Panc1 (cell line): ENCODE measurements around the gene KRT75. TPM values are rescaled to one million over a fixed set of nuclear protein-coding genes. Genes with fewer than 3 reads are reported as not detected.

Experiments used
- ATAC-seq: fragments of 200-7000 bp; cut with Tn5 transposase; 2 replicates; pipeline ENCODE4 v1.9.1; 2020; ENCODE audit warnings: mild to moderate bottlenecking, moderate library complexity
- BruUV-seq: library from RNA; stranded (reverse); fragments of 400-500 nt; replicated peaks from 2 replicates; lab custom pipeline; 2021; lab: Mats Ljungman, UMichigan
- CTCF ChIA-PET: fragments of 300-600 bp; sonication (Branson Sonifier 250); formaldehyde crosslinking; loops from one replicate; lab custom pipeline; 2022; ENCODE audit warnings: antibody characterized with exemption; lab: Charles Lee
- POLR2A ChIA-PET: fragments of 300-600 bp; sonication (Branson Sonifier 250); formaldehyde crosslinking; loops from one replicate; lab custom pipeline; 2022; ENCODE audit warnings: antibody characterized with exemption; lab: Charles Lee
- DNase-seq: peaks from one replicate; pipeline ENCODE4 v3.0.0-alpha.2; 2010; ENCODE audit warnings: low read depth, low spot score
- H3K27ac ChIP-seq: 2 replicates; pipeline ENCODE4 v1.5.1; 2011; ENCODE audit warnings: mild to moderate bottlenecking, low read length, inconsistent platforms
- H3K27me3 ChIP-seq: fragments of 200-500 bp; sonication (Bioruptor generic); 2 replicates; pipeline ENCODE4 v1.6.0; 2014; ENCODE audit warnings: low read length, inconsistent platforms; ENCODE audit not compliant: control insufficient read depth, insufficient read depth
- H3K36me3 ChIP-seq: fragments of 200-500 bp; sonication (Bioruptor generic); 2 replicates; pipeline ENCODE4 v1.5.1; 2014; ENCODE audit warnings: inconsistent platforms, mild to moderate bottlenecking, low read length, moderate library complexity; ENCODE audit not compliant: control insufficient read depth, insufficient read depth
- H3K4me1 ChIP-seq: 2 replicates; pipeline ENCODE4 v1.5.1; 2011; ENCODE audit warnings: inconsistent platforms, mild to moderate bottlenecking, low read length, moderate library complexity; ENCODE audit not compliant: control insufficient read depth, insufficient read depth
- H3K4me3 ChIP-seq, 2 experiments: 2 replicates each; pipeline ENCODE4 v1.5.1; 2011 to 2012; ENCODE audit warnings: low read depth in 2 of 2, low read length in 2 of 2, mild to moderate bottlenecking in 2 of 2, inconsistent platforms in 1 of 2, moderate library complexity in 1 of 2
- H3K9me3 ChIP-seq: fragments of 200-500 bp; sonication (Bioruptor generic); 2 replicates; pipeline ENCODE4 v1.5.1; 2014; ENCODE audit warnings: low read depth, mild to moderate bottlenecking, inconsistent platforms, low read length, moderate library complexity; ENCODE audit not compliant: control insufficient read depth, insufficient read depth
- CTCF ChIP-seq: fragments of 450-650 bp; IDR thresholded peaks from 2 replicates; pipeline ENCODE4 v1.5.1; 2017; ENCODE audit warnings: mild to moderate bottlenecking
- POLR2AphosphoS5 ChIP-seq: IDR thresholded peaks from 2 replicates; pipeline ENCODE4 v1.6.1; 2012; ENCODE audit warnings: mild to moderate bottlenecking, low read depth, low read length, moderate library complexity
- SIN3A ChIP-seq: IDR thresholded peaks from 2 replicates; pipeline ENCODE4 v1.6.1; 2012; ENCODE audit warnings: low read depth, mild to moderate bottlenecking, low read length, moderate library complexity, borderline replicate concordance; ENCODE audit not compliant: insufficient read depth
- TCF7L2 ChIP-seq: IDR thresholded peaks from 2 replicates; pipeline ENCODE4 v1.6.1; 2011; ENCODE audit warnings: mild to moderate bottlenecking, low read depth, low read length, inconsistent platforms
- in situ Hi-C: cut with HindIII; loops from 2 replicates; pipeline ENCODE4 v1.10.0; 2016; ENCODE audit warnings: low sequenced_read_pairs, low pct_unique_long_range_greater_than_20kb
- intact Hi-C: fragments of 100-400 bp; cut with micrococcal nuclease; formaldehyde crosslinking; loops from one replicate; pipeline ENCODE4 v1.10.0; 2022; ENCODE audit not compliant: unreplicated experiment
- total RNA-seq: library from RNA; stranded (reverse); gene quantifications from one replicate; pipeline ENCODE4 v1.2.1, GENCODE V29; 2021; ENCODE audit not compliant: unreplicated experiment
- TF ChIP-seq, protein P1 (sequence below), 2 experiments: IDR thresholded peaks; 2 replicates each; pipeline ENCODE4 v1.6.1; 2011 to 2012; ENCODE audit warnings: low read depth in 2 of 2, control low read depth in 1 of 2, low read length in 1 of 2, mild to moderate bottlenecking in 1 of 2, moderate library complexity in 1 of 2; ENCODE audit not compliant: insufficient read depth in 1 of 2

KRT75 gene
- total RNA-seq, 1 experiment from 2014 or later, result 0.15 TPM

- H3K4me1 ChIP-seq, result no peaks in the 10 kb centered on the region
- no peak overlapping the region for H3K27ac ChIP-seq
- ChIA-PET POLR2A (no interaction called here), CTCF (no interaction called here)
- H3K9me3 ChIP-seq, result no peaks in the 10 kb centered on the region
- no peaks in the 10 kb centered on the region for H3K36me3 ChIP-seq
- TF ChIP-seq POLR2AphosphoS5 (no peak), CTCF (no peak), TCF7L2 (no peak), SIN3A (no peak)
- TF ChIP-seq, protein P1, sequence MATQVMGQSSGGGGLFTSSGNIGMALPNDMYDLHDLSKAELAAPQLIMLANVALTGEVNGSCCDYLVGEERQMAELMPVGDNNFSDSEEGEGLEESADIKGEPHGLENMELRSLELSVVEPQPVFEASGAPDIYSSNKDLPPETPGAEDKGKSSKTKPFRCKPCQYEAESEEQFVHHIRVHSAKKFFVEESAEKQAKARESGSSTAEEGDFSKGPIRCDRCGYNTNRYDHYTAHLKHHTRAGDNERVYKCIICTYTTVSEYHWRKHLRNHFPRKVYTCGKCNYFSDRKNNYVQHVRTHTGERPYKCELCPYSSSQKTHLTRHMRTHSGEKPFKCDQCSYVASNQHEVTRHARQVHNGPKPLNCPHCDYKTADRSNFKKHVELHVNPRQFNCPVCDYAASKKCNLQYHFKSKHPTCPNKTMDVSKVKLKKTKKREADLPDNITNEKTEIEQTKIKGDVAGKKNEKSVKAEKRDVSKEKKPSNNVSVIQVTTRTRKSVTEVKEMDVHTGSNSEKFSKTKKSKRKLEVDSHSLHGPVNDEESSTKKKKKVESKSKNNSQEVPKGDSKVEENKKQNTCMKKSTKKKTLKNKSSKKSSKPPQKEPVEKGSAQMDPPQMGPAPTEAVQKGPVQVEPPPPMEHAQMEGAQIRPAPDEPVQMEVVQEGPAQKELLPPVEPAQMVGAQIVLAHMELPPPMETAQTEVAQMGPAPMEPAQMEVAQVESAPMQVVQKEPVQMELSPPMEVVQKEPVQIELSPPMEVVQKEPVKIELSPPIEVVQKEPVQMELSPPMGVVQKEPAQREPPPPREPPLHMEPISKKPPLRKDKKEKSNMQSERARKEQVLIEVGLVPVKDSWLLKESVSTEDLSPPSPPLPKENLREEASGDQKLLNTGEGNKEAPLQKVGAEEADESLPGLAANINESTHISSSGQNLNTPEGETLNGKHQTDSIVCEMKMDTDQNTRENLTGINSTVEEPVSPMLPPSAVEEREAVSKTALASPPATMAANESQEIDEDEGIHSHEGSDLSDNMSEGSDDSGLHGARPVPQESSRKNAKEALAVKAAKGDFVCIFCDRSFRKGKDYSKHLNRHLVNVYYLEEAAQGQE (IDR thresholded peaks at IDR 0.05; ENCODE audit: insufficient read depth in 1 of 2, low read depth in 2 of 2, low read length in 1 of 2), result no peak
- in situ Hi-C loops, result no loop called here
- no peak overlapping the region for H3K4me3 ChIP-seq
- intact Hi-C loops, result no loop called here
- no peak for DNase-seq
- BruUV-seq, result no TSS peak
- H3K27me3 ChIP-seq, result peaks cover 2% of the 10 kb centered on the region
- ATAC-seq, result no peak
These were observed 2.8 kb upstream of the KRT75 start for GRCh38 chr12:52436828-52437474.

DNA sequence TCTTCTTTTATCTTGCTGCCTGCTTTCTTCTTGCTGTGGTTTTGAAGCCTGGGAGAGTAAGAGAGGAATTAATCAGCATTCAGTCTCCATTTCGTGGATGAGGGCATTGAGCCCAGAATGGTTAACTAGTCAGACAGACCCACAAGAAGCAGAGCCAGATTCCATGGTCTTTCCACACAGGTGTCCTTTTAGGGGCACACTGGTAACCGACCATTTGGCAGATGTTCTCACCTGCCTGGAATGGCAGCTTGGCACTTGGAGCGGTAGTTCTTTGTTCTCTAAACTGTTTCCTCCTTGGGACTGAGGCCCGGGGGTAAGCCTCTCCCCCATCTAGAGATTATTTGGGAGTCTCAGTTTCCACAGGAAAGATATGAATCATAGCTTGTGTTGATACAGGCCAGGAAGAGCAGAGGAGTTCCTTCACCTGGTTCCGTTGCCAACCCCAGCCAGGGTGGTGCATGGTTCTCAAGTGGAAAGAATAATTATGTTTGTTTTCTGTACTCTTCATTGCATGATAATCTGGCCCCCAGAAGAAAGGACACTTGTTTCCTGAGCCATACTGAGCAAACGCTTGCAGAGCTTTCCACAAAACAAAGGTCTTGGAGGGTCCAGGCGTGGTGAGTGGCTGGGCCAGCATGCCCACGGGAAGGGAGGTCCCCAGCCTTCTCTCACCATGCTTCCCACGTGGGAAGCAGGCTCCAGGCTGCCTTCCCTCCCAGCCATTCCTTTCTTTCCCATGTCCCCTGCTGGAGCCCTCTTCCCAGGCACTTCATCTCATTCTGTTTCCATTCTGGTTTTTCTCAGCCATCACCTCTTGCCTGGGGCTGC is 2.0 kb upstream of the KRT75 start:
- Histone ChIP-seq H3K4me1 (no peaks in the 10 kb centered on the region), H3K9me3 (no peaks in the 10 kb centered on the region), H3K4me3 (no peak overlapping the region), H3K27me3 (peaks cover 8% of the 10 kb centered on the region), H3K36me3 (no peaks in the 10 kb centered on the region), H3K27ac (no peak overlapping the region)
- no peak for DNase-seq
- BruUV-seq, result no TSS peak
- ChIA-PET CTCF (no interaction called here), POLR2A (no interaction called here)
- intact Hi-C loops (no loop called here), in situ Hi-C loops (no loop called here)
- no peak for ATAC-seq
- no peak for TF ChIP-seq POLR2AphosphoS5
- TF ChIP-seq CTCF, result no peak
- TF ChIP-seq, protein P1 (IDR thresholded peaks at IDR 0.05; ENCODE audit: insufficient read depth in 1 of 2, low read depth in 2 of 2, low read length in 1 of 2), result no peak
- TF ChIP-seq TCF7L2, result no peak
- no peak for TF ChIP-seq SIN3A
